GM23338 (cell line): ENCODE measurements around the gene STXBP5L. TPM values are rescaled to one million over a fixed set of nuclear protein-coding genes. Genes with fewer than 3 reads are reported as not detected.

ENCODE experiments used
- ATAC-seq: fragments of 200-7000 bp; cut with Tn5 transposase; 3 replicates; pipeline ENCODE4 v1.9.1; 2020
- DNase-seq: peaks from one replicate; pipeline ENCODE4 v3.0.0-alpha.2; 2015; ENCODE audit warnings: low spot score
- H2AFZ ChIP-seq: fragments of 200-600 bp; sonication (generic); 2 replicates; pipeline ENCODE4 v1.8.0; 2016; ENCODE audit warnings: antibody characterized with exemption, mild to moderate bottlenecking, moderate library complexity
- H3F3A ChIP-seq: fragments of 200-600 bp; sonication (generic); replicated peaks from 2 replicates; pipeline ENCODE4 v1.8.0; 2017; ENCODE audit warnings: antibody characterized with exemption, mixed run types, low read depth
- H3K27ac ChIP-seq: fragments of 200-600 bp; sonication (generic); 2 replicates; pipeline ENCODE4 v1.6.1; 2016; ENCODE audit warnings: low read depth
- H3K27me3 ChIP-seq: fragments of 200-600 bp; sonication (generic); 2 replicates; pipeline ENCODE4 v1.8.0; 2016; ENCODE audit warnings: mild to moderate bottlenecking, mixed run types, moderate library complexity; ENCODE audit not compliant: insufficient read depth
- H3K36me3 ChIP-seq: fragments of 200-600 bp; sonication (generic); 2 replicates; pipeline ENCODE4 v1.8.0; 2016; ENCODE audit warnings: mild to moderate bottlenecking; ENCODE audit not compliant: insufficient read depth
- H3K4me1 ChIP-seq: fragments of 200-600 bp; sonication (generic); 2 replicates; pipeline ENCODE4 v1.8.0; 2016; ENCODE audit warnings: mild to moderate bottlenecking, moderate library complexity; ENCODE audit not compliant: insufficient read depth
- H3K4me2 ChIP-seq: fragments of 200-600 bp; sonication (generic); 2 replicates; pipeline ENCODE4 v1.7.1; 2017; ENCODE audit warnings: mixed run types
- H3K4me3 ChIP-seq: fragments of 200-600 bp; sonication (generic); 2 replicates; pipeline ENCODE4 v1.6.1; 2016; ENCODE audit warnings: mixed run types
- H3K79me2 ChIP-seq: fragments of 200-600 bp; sonication (generic); replicated peaks from 2 replicates; pipeline ENCODE4 v1.8.0; 2017; ENCODE audit warnings: mild to moderate bottlenecking; ENCODE audit not compliant: insufficient read depth
- H3K9me2 ChIP-seq: fragments of 200-600 bp; sonication (generic); 2 replicates; pipeline ENCODE4 v1.8.0; 2017; ENCODE audit not compliant: insufficient read depth
- H4K20me1 ChIP-seq: fragments of 200-600 bp; sonication (generic); replicated peaks from 2 replicates; pipeline ENCODE4 v1.8.0; 2017; ENCODE audit warnings: mild to moderate bottlenecking; ENCODE audit not compliant: insufficient read depth
- H3K27ac Mint-ChIP-seq: 2 replicates; pipeline ENCODE4 v1.8.0; 2020; ENCODE audit warnings: inconsistent platforms, mild to moderate bottlenecking, moderate library complexity, mixed read lengths
- H3K27me3 Mint-ChIP-seq: 3 replicates; pipeline ENCODE4 v1.8.0; 2022; ENCODE audit warnings: low read depth, mild to moderate bottlenecking, moderate library complexity, mixed read lengths, inconsistent platforms; ENCODE audit not compliant: insufficient read depth, poor library complexity
- H3K36me3 Mint-ChIP-seq: 3 replicates; pipeline ENCODE4 v1.8.0; 2021; ENCODE audit warnings: low read depth, mild to moderate bottlenecking, inconsistent platforms, moderate library complexity, mixed read lengths
- H3K4me1 Mint-ChIP-seq: 3 replicates; pipeline ENCODE4 v1.8.0; 2020; ENCODE audit warnings: mild to moderate bottlenecking, inconsistent platforms, mixed read lengths
- H3K4me3 Mint-ChIP-seq: 3 replicates; pipeline ENCODE4 v1.8.0; 2021; ENCODE audit warnings: moderate library complexity, mild to moderate bottlenecking, inconsistent platforms, mixed read lengths
- H3K9me3 Mint-ChIP-seq: 3 replicates; pipeline ENCODE4 v1.8.0; 2020; ENCODE audit warnings: moderate library complexity, mild to moderate bottlenecking, inconsistent platforms, mixed read lengths
- CREB1 ChIP-seq: fragments of 250-450 bp; sonication (Bioruptor Pico); IDR thresholded peaks from 2 replicates; pipeline ENCODE4 v1.5.0; 2020; ENCODE audit warnings: low read depth, mild to moderate bottlenecking, moderate library complexity
- CTCF ChIP-seq, 2 experiments: fragments of 200-600 bp in 1 of 2; sonication (generic) in 1 of 2; conservative IDR thresholded peaks; 2 replicates each; pipeline versions ENCODE4 v1.5.1 to v1.6.1; 2016 to 2017; ENCODE audit warnings: antibody characterized with exemption in 2 of 2, low read depth in 2 of 2, mild to moderate bottlenecking in 2 of 2, moderate library complexity in 1 of 2
- ETS1 ChIP-seq: IDR thresholded peaks from 2 replicates; pipeline ENCODE4 v1.6.1; 2016; ENCODE audit warnings: antibody characterized with exemption
- EZH2 ChIP-seq: fragments of 200-600 bp; sonication (generic); IDR thresholded peaks from one replicate; pipeline ENCODE4 v1.8.0; 2017; ENCODE audit warnings: antibody characterized with exemption, mild to moderate bottlenecking, low read depth; ENCODE audit not compliant: unreplicated experiment
- EZH2phosphoT487 ChIP-seq: fragments of 200-600 bp; sonication (generic); IDR thresholded peaks from one replicate; pipeline ENCODE4 v1.8.1; 2018; ENCODE audit warnings: antibody characterized with exemption; ENCODE audit not compliant: unreplicated experiment
- JUNB ChIP-seq: IDR thresholded peaks from one replicate; pipeline ENCODE4 v1.6.1; 2016; ENCODE audit warnings: antibody characterized with exemption; ENCODE audit not compliant: unreplicated experiment
- NANOG ChIP-seq: IDR thresholded peaks from 2 replicates; pipeline ENCODE4 v1.6.1; 2016; ENCODE audit warnings: antibody characterized with exemption, borderline replicate concordance
- POLR2AphosphoS5 ChIP-seq: IDR thresholded peaks from 2 replicates; pipeline ENCODE4 v1.6.1; 2016; ENCODE audit warnings: antibody characterized with exemption, low read depth
- REST ChIP-seq: IDR thresholded peaks from one replicate; pipeline ENCODE4 v1.6.1; 2018; ENCODE audit warnings: antibody characterized with exemption; ENCODE audit not compliant: unreplicated experiment
- STAT1 ChIP-seq: IDR thresholded peaks from one replicate; pipeline ENCODE4 v1.6.1; 2016; ENCODE audit warnings: antibody characterized with exemption; ENCODE audit not compliant: unreplicated experiment
- ZNF114 ChIP-seq: fragments of 250-450 bp; sonication (Bioruptor Pico); IDR thresholded peaks from 2 replicates; pipeline ENCODE4 v1.5.0; 2020; ENCODE audit warnings: mild to moderate bottlenecking, moderate library complexity
- ZNF331 ChIP-seq: fragments of 250-450 bp; sonication (Bioruptor Pico); IDR thresholded peaks from 2 replicates; pipeline ENCODE4 v1.5.0; 2020; ENCODE audit warnings: low read depth, mild to moderate bottlenecking, moderate library complexity
- polyA plus RNA-seq: library from polyadenylated mRNA; unstranded; fragments of >200 nt; fragmentation: Nextera tagmentation; extraction: Ambion mirVana; gene quantifications from 2 replicates; pipeline ENCODE4 v1.2.1, GENCODE V29; 2016
- total RNA-seq: library from RNA; depleted of rRNA; stranded (reverse); fragments of >200 nt; shearing (Covaris generic); gene quantifications from 2 replicates; pipeline ENCODE4 v1.2.3, GENCODE V29; 2014
- TF ChIP-seq, protein P1 (sequence below): fragments of 250-450 bp; sonication (Bioruptor Pico); IDR thresholded peaks from 2 replicates; pipeline ENCODE4 v1.5.0; 2020; ENCODE audit warnings: mild to moderate bottlenecking, moderate library complexity

The STXBP5L gene
- total and polyA plus RNA-seq, 2 experiments from 2014 or later = 4.2 to 6.0 TPM

DNA sequence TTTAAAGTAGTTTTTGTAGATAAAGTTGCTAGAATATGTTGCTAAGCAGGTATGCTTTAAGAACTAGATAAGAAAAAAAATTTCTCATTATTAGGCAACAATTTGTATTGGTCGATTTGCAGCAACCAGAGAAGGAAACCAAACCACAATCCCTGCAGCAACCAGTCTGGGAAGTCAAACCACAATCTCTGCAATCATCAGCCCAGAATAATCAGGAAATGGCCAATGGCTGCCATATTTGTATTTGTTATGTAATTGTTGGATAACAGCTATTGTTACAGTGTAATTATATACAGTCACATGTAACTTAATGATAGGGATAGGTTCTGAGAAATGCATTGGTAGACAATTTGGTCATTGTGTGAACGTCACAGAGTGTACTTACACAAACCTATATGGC, 23.6 kb downstream of the STXBP5L start:
- Mint-ChIP-seq H3K36me3 (peaks cover 21% of the 10 kb centered on the region), H3K27me3 (peaks cover 4% of the 10 kb centered on the region), H3K9me3 (peaks cover 10% of the 10 kb centered on the region), H3K27ac (no peak overlapping the region), H3K4me1 (peaks cover 4% of the 10 kb centered on the region; the same call in 2 of the 3 replicates), H3K4me3 (no peak overlapping the region)
- Histone ChIP-seq H3K27me3 (no peaks in the 10 kb centered on the region), H4K20me1 (no peaks in the 10 kb centered on the region), H3F3A (no peaks in the 10 kb centered on the region), H3K36me3 (no peaks in the 10 kb centered on the region), H3K4me3 (no peak overlapping the region), H2AFZ (no peak overlapping the region), H3K4me1 (no peaks in the 10 kb centered on the region), H3K4me2 (no peak overlapping the region), H3K9me2 (no peaks in the 10 kb centered on the region), H3K27ac (no peak overlapping the region), H3K79me2 (no peaks in the 10 kb centered on the region)
- DNase-seq (no peak), ATAC-seq (no peak)
- TF ChIP-seq JUNB (no peak), ZNF114 (no peak), NANOG (no peak), REST (no peak), CTCF (conservative IDR thresholded peaks at IDR 0.05; ENCODE audit: low read depth in 2 of 2) (no peak), EZH2phosphoT487 (no peak), ETS1 (no peak), STAT1 (no peak), CREB1 (CRISPR knock-in tag) (no peak), EZH2 (no peak), POLR2AphosphoS5 (no peak), ZNF331 (CRISPR knock-in tag) (no peak)
- TF ChIP-seq, protein P1, sequence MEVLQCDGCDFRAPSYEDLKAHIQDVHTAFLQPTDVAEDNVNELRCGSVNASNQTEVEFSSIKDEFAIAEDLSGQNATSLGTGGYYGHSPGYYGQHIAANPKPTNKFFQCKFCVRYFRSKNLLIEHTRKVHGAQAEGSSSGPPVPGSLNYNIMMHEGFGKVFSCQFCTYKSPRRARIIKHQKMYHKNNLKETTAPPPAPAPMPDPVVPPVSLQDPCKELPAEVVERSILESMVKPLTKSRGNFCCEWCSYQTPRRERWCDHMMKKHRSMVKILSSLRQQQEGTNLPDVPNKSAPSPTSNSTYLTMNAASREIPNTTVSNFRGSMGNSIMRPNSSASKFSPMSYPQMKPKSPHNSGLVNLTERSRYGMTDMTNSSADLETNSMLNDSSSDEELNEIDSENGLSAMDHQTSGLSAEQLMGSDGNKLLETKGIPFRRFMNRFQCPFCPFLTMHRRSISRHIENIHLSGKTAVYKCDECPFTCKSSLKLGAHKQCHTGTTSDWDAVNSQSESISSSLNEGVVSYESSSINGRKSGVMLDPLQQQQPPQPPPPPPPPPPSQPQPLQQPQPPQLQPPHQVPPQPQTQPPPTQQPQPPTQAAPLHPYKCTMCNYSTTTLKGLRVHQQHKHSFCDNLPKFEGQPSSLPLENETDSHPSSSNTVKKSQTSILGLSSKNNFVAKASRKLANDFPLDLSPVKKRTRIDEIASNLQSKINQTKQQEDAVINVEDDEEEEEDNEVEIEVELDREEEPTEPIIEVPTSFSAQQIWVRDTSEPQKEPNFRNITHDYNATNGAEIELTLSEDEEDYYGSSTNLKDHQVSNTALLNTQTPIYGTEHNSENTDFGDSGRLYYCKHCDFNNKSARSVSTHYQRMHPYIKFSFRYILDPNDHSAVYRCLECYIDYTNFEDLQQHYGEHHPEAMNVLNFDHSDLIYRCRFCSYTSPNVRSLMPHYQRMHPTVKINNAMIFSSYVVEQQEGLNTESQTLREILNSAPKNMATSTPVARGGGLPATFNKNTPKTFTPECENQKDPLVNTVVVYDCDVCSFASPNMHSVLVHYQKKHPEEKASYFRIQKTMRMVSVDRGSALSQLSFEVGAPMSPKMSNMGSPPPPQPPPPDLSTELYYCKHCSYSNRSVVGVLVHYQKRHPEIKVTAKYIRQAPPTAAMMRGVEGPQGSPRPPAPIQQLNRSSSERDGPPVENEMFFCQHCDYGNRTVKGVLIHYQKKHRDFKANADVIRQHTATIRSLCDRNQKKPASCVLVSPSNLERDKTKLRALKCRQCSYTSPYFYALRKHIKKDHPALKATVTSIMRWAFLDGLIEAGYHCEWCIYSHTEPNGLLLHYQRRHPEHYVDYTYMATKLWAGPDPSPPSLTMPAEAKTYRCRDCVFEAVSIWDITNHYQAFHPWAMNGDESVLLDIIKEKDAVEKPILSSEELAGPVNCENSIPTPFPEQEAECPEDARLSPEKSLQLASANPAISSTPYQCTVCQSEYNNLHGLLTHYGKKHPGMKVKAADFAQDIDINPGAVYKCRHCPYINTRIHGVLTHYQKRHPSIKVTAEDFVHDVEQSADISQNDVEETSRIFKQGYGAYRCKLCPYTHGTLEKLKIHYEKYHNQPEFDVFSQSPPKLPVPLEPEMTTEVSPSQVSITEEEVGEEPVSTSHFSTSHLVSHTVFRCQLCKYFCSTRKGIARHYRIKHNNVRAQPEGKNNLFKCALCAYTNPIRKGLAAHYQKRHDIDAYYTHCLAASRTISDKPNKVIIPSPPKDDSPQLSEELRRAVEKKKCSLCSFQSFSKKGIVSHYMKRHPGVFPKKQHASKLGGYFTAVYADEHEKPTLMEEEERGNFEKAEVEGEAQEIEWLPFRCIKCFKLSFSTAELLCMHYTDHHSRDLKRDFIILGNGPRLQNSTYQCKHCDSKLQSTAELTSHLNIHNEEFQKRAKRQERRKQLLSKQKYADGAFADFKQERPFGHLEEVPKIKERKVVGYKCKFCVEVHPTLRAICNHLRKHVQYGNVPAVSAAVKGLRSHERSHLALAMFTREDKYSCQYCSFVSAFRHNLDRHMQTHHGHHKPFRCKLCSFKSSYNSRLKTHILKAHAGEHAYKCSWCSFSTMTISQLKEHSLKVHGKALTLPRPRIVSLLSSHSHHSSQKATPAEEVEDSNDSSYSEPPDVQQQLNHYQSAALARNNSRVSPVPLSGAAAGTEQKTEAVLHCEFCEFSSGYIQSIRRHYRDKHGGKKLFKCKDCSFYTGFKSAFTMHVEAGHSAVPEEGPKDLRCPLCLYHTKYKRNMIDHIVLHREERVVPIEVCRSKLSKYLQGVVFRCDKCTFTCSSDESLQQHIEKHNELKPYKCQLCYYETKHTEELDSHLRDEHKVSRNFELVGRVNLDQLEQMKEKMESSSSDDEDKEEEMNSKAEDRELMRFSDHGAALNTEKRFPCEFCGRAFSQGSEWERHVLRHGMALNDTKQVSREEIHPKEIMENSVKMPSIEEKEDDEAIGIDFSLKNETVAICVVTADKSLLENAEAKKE (CRISPR knock-in tag) = no peak
